Kidney epithelial cell (primary cell): Measurements from ENCODE around the gene CREB3L4. TPM values are rescaled to one million over a fixed set of nuclear protein-coding genes. Genes with fewer than 3 reads are reported as not detected.

ENCODE experiments used
- DNase-seq: peaks from one replicate; pipeline ENCODE4 v3.0.0-alpha.2; 2010; ENCODE audit warnings: low read depth
- H3K27me3 ChIP-seq: 2 replicates; pipeline ENCODE4 v1.6.0; 2011; ENCODE audit warnings: low read length; ENCODE audit not compliant: control insufficient read depth, insufficient read depth
- H3K36me3 ChIP-seq: 2 replicates; pipeline ENCODE4 v1.5.1; 2011; ENCODE audit warnings: low read length; ENCODE audit not compliant: control insufficient read depth, insufficient read depth
- H3K4me3 ChIP-seq: 2 replicates; pipeline ENCODE4 v1.5.1; 2011; ENCODE audit warnings: low read depth, mild to moderate bottlenecking, control low read depth, low read length
- CTCF ChIP-seq: IDR thresholded peaks from 2 replicates; pipeline ENCODE4 v1.5.1; 2011; ENCODE audit warnings: mild to moderate bottlenecking, moderate library complexity, low read length, control low read depth, inconsistent platforms; ENCODE audit not compliant: insufficient read depth, poor library complexity, severe bottlenecking
- total RNA-seq: library from RNA; depleted of rRNA; stranded (reverse); fragments of >200 nt; gene quantifications from 2 replicates; pipeline ENCODE4 v1.2.3, GENCODE V29; 2015

Gene CREB3L4
- total RNA-seq, 1 donor from 2014 or later = 14.5 TPM

- no peak for DNase-seq
- Histone ChIP-seq H3K4me3 (peak overlapping the region; percentile 77), H3K36me3 (no peaks in the 10 kb centered on the region), H3K27me3 (no peaks in the 10 kb centered on the region)
- no peak for TF ChIP-seq CTCF
These were observed 3.8 kb upstream of the CREB3L4 start for GRCh38 chr1:153963850-153964331.

GRCh38 chr1:153968000-153968363 lies 280 bp downstream of the CREB3L4 start:
- no peak for TF ChIP-seq CTCF
- Histone ChIP-seq H3K27me3 (no peaks in the 10 kb centered on the region), H3K36me3 (no peaks in the 10 kb centered on the region), H3K4me3 (peak overlapping the region; percentile 44)
- DNase-seq = no peak

- H3K4me3 ChIP-seq = peak overlapping the region; percentile 44
- no peaks in the 10 kb centered on the region for H3K27me3 ChIP-seq
- no peak for DNase-seq
- TF ChIP-seq CTCF = no peak
- no peaks in the 10 kb centered on the region for H3K36me3 ChIP-seq
These were observed 706 bp downstream of the CREB3L4 start for GRCh38 chr1:153968408-153968807.

GRCh38 chr1:153968972-153969371 lies 1.3 kb downstream of the CREB3L4 start:
- DNase-seq = no peak
- H3K36me3 ChIP-seq = no peaks in the 10 kb centered on the region
- no peak for TF ChIP-seq CTCF
- H3K27me3 ChIP-seq = no peaks in the 10 kb centered on the region
- H3K4me3 ChIP-seq = no peak overlapping the region

GRCh38 chr1:153970346-153970745 lies 2.6 kb downstream of the CREB3L4 start:
- Histone ChIP-seq H3K36me3 (no peaks in the 10 kb centered on the region), H3K27me3 (no peaks in the 10 kb centered on the region), H3K4me3 (no peak overlapping the region)
- TF ChIP-seq CTCF = no peak
- no peak for DNase-seq

- Histone ChIP-seq H3K36me3 (no peaks in the 10 kb centered on the region), H3K27me3 (no peaks in the 10 kb centered on the region), H3K4me3 (no peak overlapping the region)
- TF ChIP-seq CTCF = no peak
- DNase-seq = no peak
These were observed 5.4 kb downstream of the CREB3L4 start for GRCh38 chr1:153973071-153973470.
